ENCODE data around the gene CASQ1. TPM values are rescaled to one million over a fixed set of nuclear protein-coding genes. Genes with fewer than 3 reads are reported as not detected.

CASQ1 gene
- total RNA-seq, 4 donors from 2014 or later: 0.95 TPM; not detected in 3

GRCh38 chr1:160226623-160227022 lies 36.2 kb downstream of the CASQ1 start:
- Histone ChIP-seq H3K4me3 (no peak overlapping the region), H3K4me1 (peaks cover 0 to 10% (median 0%) of the 10 kb centered on the region in 3 donors), H3K9me3 (no peaks in the 10 kb centered on the region), H3K36me3 (peaks cover 5 to 100% (median 44%) of the 10 kb centered on the region in 3 donors), H3K27ac (no peak overlapping the region), H3K27me3 (no peaks in the 10 kb centered on the region)
- 89 to 98% methylated on average over 2 of the region's 2 CpGs for WGBS, 2 donors
- intact Hi-C loops (cut with DNase I): no loop called here
- DNase-seq: no peak
- TF ChIP-seq CTCF (IDR thresholded peaks at IDR 0.05) (no peak), POLR2A (IDR thresholded peaks at IDR 0.05) (no peak)

GRCh38 chr1:160227034-160227433 lies 36.7 kb downstream of the CASQ1 start:
- TF ChIP-seq CTCF (IDR thresholded peaks at IDR 0.05): no peak
- no peak for TF ChIP-seq POLR2A (IDR thresholded peaks at IDR 0.05)
- Histone ChIP-seq H3K27ac (no peak overlapping the region), H3K4me3 (no peak overlapping the region), H3K4me1 (peaks cover 0 to 10% (median 0%) of the 10 kb centered on the region in 3 donors), H3K36me3 (peaks cover 5 to 100% (median 41%) of the 10 kb centered on the region in 3 donors), H3K9me3 (no peaks in the 10 kb centered on the region), H3K27me3 (no peaks in the 10 kb centered on the region)
- intact Hi-C loops (cut with DNase I): no loop called here
- no peak for DNase-seq
- WGBS, 2 donors: 67 to 70% methylated on average over 4 of the region's 4 CpGs

- TF ChIP-seq POLR2A (IDR thresholded peaks at IDR 0.05) (no peak), CTCF (IDR thresholded peaks at IDR 0.05) (no peak)
- Histone ChIP-seq H3K9me3 (no peaks in the 10 kb centered on the region), H3K4me3 (no peak overlapping the region), H3K27ac (no peak overlapping the region), H3K36me3 (peaks cover 5 to 100% (median 36%) of the 10 kb centered on the region in 3 donors), H3K27me3 (no peaks in the 10 kb centered on the region), H3K4me1 (peaks cover 0 to 10% (median 0%) of the 10 kb centered on the region in 3 donors)
- WGBS, 2 donors: 75 to 94% methylated on average over 1 of the region's 1 CpG
- DNase-seq: no peak
- intact Hi-C loops (cut with DNase I): no loop called here
Measured at GRCh38 chr1:160227561-160227960, 37.2 kb downstream of the CASQ1 start.

GRCh38 chr1:160228431-160228830 lies 38.1 kb downstream of the CASQ1 start:
- Histone ChIP-seq H3K4me1 (peaks cover 0 to 10% (median 0%) of the 10 kb centered on the region in 3 donors), H3K36me3 (peaks cover 0 to 100% (median 28%) of the 10 kb centered on the region in 3 donors), H3K27me3 (no peaks in the 10 kb centered on the region), H3K9me3 (no peaks in the 10 kb centered on the region), H3K4me3 (no peak overlapping the region), H3K27ac (no peak overlapping the region)
- no peak for TF ChIP-seq POLR2A (IDR thresholded peaks at IDR 0.05)
- TF ChIP-seq CTCF (IDR thresholded peaks at IDR 0.05): no peak
- intact Hi-C loops (cut with DNase I): no loop called here
- no peak for DNase-seq

GRCh38 chr1:160232911-160233310 lies 42.5 kb downstream of the CASQ1 start:
- H3K4me3 ChIP-seq: no peak overlapping the region
- H3K27ac ChIP-seq: no peak overlapping the region
- no peaks in the 10 kb centered on the region for H3K4me1 ChIP-seq
- intact Hi-C loops (cut with DNase I): no loop called here
- H3K27me3 ChIP-seq: no peaks in the 10 kb centered on the region
- H3K9me3 ChIP-seq: no peaks in the 10 kb centered on the region
- peaks cover 2 to 97% (median 25%) of the 10 kb centered on the region in 3 donors for H3K36me3 ChIP-seq
- TF ChIP-seq POLR2A (IDR thresholded peaks at IDR 0.05) (no peak), CTCF (IDR thresholded peaks at IDR 0.05) (no peak)
- DNase-seq: no peak
